ENCODE measurements around the gene ATP5F1D. TPM values are rescaled to one million over a fixed set of nuclear protein-coding genes. Genes with fewer than 3 reads are reported as not detected.

ATP5F1D gene
- total RNA-seq, 4 donors from 2014 or later = 47.9 to 118 (median 66.1) TPM

- no peak for TF ChIP-seq CTCF (IDR thresholded peaks at IDR 0.05; ENCODE audit: low read depth)
These were observed 28.8 kb downstream of the ATP5F1D start for GRCh38 chr19:1270213-1270853.

DNA sequence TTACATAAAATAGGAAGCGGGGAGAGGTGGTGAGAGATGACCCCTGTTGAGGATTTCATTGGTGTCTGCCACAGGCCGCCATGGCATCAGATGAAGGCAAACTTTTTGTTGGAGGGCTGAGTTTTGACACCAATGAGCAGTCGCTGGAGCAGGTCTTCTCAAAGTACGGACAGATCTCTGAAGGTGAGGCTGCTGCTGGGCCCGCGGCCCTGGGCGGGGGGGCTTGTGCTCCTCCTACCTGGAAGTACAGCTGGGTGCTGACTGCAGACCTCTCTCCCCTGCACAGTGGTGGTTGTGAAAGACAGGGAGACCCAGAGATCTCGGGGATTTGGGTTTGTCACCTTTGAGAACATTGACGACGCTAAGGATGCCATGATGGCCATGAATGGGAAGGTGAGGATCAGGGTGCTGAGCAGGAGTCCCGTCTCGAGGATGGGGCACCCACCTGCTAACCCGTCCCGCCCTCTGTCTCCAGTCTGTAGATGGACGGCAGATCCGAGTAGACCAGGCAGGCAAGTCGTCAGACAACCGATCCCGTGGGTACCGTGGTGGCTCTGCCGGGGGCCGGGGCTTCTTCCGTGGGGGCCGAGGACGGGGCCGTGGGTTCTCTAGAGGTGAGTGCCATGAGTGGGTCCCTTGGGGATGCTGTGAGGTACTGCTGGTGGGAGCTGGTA, 29.4 kb downstream of the ATP5F1D start:
- no peak for TF ChIP-seq CTCF (IDR thresholded peaks at IDR 0.05; ENCODE audit: low read depth)

DNA sequence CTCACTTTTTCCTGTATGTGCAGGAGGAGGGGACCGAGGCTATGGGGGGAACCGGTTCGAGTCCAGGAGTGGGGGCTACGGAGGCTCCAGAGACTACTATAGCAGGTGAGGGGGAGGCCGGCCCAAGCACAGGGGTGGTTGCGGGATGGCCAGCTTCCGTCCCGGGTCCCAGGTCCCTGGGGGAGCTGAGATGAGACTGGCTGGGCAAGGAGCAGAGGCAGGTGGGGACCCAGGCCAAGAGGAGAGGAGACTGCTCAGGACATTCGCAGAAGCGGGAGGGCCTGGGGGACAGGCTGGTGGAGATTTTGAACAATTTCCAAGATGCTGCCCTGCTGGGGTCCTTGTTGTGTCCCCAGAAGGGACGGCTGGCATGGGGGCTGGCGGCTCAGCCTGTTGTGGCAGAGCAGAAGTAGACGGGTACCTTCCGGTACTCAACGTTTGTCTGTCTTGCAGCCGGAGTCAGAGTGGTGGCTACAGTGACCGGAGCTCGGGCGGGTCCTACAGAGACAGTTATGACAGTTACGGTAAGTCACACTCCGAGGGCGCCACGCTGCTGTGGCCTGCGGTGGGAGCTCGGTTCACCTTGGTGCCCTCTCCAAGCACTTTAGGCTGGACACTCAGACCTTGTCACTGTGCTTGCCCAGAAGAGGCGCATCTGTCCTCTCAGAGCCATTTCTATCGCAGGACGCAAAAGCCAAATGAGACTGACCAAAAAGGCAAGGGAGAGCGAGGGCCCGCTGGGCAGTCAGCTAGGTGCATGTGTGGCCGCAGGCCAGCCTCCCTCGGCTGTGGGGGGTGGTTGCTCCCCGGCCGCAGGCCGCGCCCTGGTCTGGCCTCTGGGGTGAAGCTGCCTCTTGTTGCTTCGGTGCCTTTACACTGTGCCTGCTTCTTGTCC, 30.2 kb downstream of the ATP5F1D start:
- no peak for TF ChIP-seq CTCF (IDR thresholded peaks at IDR 0.05; ENCODE audit: low read depth)

DNA sequence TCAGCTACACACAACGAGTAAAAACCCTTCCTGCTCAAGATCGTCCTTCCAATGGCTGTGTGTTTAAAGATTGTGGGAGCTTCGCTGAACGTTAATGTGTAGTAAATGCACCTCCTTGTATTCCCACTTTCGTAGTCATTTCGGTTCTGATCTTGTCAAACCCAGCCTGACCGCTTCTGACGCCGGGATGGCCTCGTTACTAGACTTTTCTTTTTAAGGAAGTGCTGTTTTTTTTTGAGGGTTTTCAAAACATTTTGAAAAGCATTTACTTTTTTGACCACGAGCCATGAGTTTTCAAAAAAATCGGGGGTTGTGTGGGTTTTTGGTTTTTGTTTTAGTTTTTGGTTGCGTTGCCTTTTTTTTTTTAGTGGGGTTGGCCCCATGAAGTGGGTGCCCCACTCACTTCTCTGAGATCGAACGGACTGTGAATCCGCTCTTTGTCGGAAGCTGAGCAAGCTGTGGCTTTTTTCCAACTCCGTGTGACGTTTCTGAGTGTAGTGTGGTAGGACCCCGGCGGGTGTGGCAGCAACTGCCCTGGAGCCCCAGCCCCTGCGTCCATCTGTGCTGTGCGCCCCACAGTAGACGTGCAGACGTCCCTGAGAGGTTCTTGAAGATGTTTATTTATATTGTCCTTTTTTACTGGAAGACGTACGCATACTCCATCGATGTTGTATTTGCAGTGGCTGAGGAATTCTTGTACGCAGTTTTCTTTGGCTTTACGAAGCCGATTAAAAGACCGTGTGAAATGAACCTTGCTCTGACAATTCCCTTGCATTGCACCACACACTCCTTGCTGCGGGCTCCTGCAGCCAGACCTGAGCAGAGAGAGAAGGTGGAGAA, 31.1 kb downstream of the ATP5F1D start:
- no peak for TF ChIP-seq CTCF (IDR thresholded peaks at IDR 0.05; ENCODE audit: low read depth)

- no peak for TF ChIP-seq CTCF (IDR thresholded peaks at IDR 0.05; ENCODE audit: low read depth)
These were observed 31.9 kb downstream of the ATP5F1D start for GRCh38 chr19:1273263-1274041.

DNA sequence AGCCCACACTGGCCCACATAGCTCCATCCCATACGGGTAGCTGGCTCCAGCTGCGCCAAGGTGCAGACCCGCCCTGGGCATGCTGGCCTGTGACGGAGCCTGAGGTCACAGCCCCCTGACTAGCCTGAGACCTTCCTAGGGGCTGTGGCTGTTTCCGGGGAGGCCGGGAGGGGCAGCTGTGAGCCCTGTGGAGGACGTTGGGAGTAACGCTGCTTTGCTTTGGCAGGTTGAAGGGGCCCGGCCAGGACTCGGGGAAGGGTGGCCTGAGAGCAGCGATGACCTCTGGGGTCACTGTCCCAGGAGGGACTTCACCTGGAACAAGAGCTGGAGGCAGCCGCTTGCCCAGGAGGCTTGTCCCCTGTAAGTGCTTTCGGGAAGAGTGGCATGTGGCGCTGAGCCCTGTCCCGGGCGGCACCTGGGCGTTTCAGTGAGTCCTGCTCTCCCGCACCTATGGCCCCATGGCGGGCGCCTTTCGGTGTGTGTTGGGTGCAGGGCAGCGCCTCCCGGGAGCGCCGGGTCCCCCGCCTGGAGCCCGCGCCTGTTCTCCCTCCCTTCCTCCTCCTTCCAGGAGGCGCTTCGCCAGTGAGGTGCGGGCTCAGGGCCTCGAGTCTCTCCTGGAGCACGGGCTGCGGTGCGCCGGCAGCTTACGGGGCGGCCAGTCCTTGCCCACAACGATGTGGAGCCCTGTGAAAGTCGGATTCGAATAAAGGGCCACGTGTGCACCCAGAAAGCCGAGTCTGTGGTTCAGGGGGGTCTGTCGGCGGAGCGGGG, 32.7 kb downstream of the ATP5F1D start:
- no peak for TF ChIP-seq CTCF (IDR thresholded peaks at IDR 0.05; ENCODE audit: low read depth)
